ENCODE measurements around the gene HIVEP2. TPM values are rescaled to one million over a fixed set of nuclear protein-coding genes. Genes with fewer than 3 reads are reported as not detected.
A peak's percentile ranks its signal among the peaks of the same experiment; 100 is the strongest.

HIVEP2 gene
- total and polyA plus RNA-seq, 2 donors (not counting 1 experiment from before 2014, with no cell fraction given), result 5.8 to 31.9 TPM

DNA sequence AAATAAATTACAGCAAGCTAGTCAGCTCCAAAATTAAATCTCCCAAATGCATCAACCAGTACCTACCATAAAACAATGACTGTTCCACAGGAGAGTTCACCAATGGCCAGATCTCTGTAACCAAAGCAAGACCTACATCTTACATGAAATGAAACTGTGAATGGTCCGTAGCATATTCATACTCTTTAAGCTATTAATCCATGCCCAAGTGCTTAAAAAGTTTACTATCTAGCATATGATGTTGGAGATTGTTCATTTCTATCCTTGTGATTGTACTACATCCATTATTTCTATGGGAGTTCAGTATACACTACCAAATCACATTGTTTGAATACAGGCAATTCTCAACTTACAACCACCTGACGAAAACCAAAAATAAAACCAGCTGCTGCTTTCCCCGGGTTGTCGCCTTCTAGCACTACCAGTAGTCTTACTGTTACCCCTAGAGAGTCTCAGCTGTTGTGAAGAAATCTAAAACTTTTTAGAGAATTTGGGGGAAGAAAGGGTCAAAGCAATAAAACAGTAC is 38.0 kb downstream of the HIVEP2 start:
- no peaks in the 10 kb centered on the region for H3K36me3 ChIP-seq (replicated peaks in 1 of 2; ENCODE audit: control extremely low read depth in 1 of 2, control insufficient read depth in 1 of 2, extremely low read depth in 1 of 2, insufficient read depth in 2 of 2, low read length in 1 of 2)
- H3K4me1 Mint-ChIP-seq, result peaks cover 44% of the 10 kb centered on the region
- no peaks in the 10 kb centered on the region for H3K27me3 Mint-ChIP-seq
- no peaks in the 10 kb centered on the region for H3K9me3 Mint-ChIP-seq (ENCODE audit: insufficient read depth)
- no CpG with 5 or more reads among the region's 4 CpGs for WGBS (ENCODE audit: insufficient coverage)
- H2AFZ ChIP-seq (ENCODE audit: insufficient read depth, low read depth, low read length, poor library complexity, severe bottlenecking), result peak overlapping the region; percentile 57
- H3K4me1 ChIP-seq (ENCODE audit: control insufficient read depth in 2 of 2, insufficient read depth in 2 of 2, low read length in 2 of 2), result peaks cover 18 to 20% of the 10 kb centered on the region in 2 donors
- H3K27ac Mint-ChIP-seq, result peak overlapping the region; percentile 32
- ChIA-PET CTCF (interaction anchor here (1.2 to 1.7 kb wide), 2 partner anchors 36 to 157 kb away, joined by 3 read pairs; no protein-coding TSS in a partner anchor), POLR2A (interaction anchor here (0.9 kb wide), 1 partner anchor 40 kb away, joined by 3 read pairs; no protein-coding TSS in a partner anchor)
- H3K4me3 ChIP-seq (ENCODE audit: control extremely low read depth in 1 of 5, extremely low read depth in 1 of 5, insufficient read depth in 1 of 5, low read depth in 2 of 5, low read length in 4 of 5), result peak overlapping the region in 4 of 5 experiments; percentile 2 to 57 (median 21)
- H3K79me2 ChIP-seq (ENCODE audit: control insufficient read depth, insufficient read depth, low read length), result peaks cover 95% of the 10 kb centered on the region
- no peak for ATAC-seq (ENCODE audit: low read depth)
- H3K9me3 ChIP-seq (ENCODE audit: control extremely low read depth in 1 of 3, control insufficient read depth in 2 of 3, insufficient read depth in 1 of 3, low read length in 2 of 3), result no peaks in the 10 kb centered on the region
- H3K27ac ChIP-seq (ENCODE audit: low read length in 2 of 2), result peak overlapping the region; percentile 36 to 49
- peak overlapping the region; percentile 85 for H3K4me3 Mint-ChIP-seq
- H4K20me1 ChIP-seq (ENCODE audit: control insufficient read depth, insufficient read depth, low read length, poor library complexity, severe bottlenecking), result no peaks in the 10 kb centered on the region
- peak overlapping the region; percentile 49 for H3K4me2 ChIP-seq (replicated peaks; ENCODE audit: low read depth, low read length, poor library complexity, severe bottlenecking)
- peak overlapping the region; percentile 39 for H3K9ac ChIP-seq (ENCODE audit: low read length)
- DNase-seq, result peak; percentile 52
- TF ChIP-seq EZH2 (IDR thresholded peaks at IDR 0.05; ENCODE audit: borderline replicate concordance, insufficient read depth, low read depth, low read length, poor library complexity, severe bottlenecking), result no peak
- TF ChIP-seq, protein P1, sequence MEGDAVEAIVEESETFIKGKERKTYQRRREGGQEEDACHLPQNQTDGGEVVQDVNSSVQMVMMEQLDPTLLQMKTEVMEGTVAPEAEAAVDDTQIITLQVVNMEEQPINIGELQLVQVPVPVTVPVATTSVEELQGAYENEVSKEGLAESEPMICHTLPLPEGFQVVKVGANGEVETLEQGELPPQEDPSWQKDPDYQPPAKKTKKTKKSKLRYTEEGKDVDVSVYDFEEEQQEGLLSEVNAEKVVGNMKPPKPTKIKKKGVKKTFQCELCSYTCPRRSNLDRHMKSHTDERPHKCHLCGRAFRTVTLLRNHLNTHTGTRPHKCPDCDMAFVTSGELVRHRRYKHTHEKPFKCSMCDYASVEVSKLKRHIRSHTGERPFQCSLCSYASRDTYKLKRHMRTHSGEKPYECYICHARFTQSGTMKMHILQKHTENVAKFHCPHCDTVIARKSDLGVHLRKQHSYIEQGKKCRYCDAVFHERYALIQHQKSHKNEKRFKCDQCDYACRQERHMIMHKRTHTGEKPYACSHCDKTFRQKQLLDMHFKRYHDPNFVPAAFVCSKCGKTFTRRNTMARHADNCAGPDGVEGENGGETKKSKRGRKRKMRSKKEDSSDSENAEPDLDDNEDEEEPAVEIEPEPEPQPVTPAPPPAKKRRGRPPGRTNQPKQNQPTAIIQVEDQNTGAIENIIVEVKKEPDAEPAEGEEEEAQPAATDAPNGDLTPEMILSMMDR (IDR thresholded peaks at IDR 0.05), result no peak
- intact Hi-C loops (cut with micrococcal nuclease), result loop anchor here (5.0 kb wide), 1 partner anchor 160 kb away; no protein-coding TSS in a partner anchor
- H3K27me3 ChIP-seq (replicated peaks in 1 of 4; ENCODE audit: control extremely low read depth in 1 of 4, control insufficient read depth in 3 of 4, insufficient read depth in 4 of 4, low read length in 3 of 4), result no peaks in the 10 kb centered on the region

GRCh38 chr6:142903812-142904211 is 41.2 kb downstream of the HIVEP2 start:
- Mint-ChIP-seq H3K4me1 (peaks cover 50% of the 10 kb centered on the region), H3K9me3 (ENCODE audit: insufficient read depth) (no peaks in the 10 kb centered on the region), H3K4me3 (no peak overlapping the region), H3K27me3 (no peaks in the 10 kb centered on the region), H3K27ac (no peak overlapping the region)
- H3K36me3 ChIP-seq (replicated peaks in 1 of 2; ENCODE audit: control extremely low read depth in 1 of 2, control insufficient read depth in 1 of 2, extremely low read depth in 1 of 2, insufficient read depth in 2 of 2, low read length in 1 of 2), result no peaks in the 10 kb centered on the region
- peaks cover 19 to 20% of the 10 kb centered on the region in 2 donors for H3K4me1 ChIP-seq (ENCODE audit: control insufficient read depth in 2 of 2, insufficient read depth in 2 of 2, low read length in 2 of 2)
- no peak overlapping the region for H3K27ac ChIP-seq (ENCODE audit: low read length in 2 of 2)
- intact Hi-C loops (cut with micrococcal nuclease), result no loop called here
- no peak overlapping the region for H3K4me2 ChIP-seq (replicated peaks; ENCODE audit: low read depth, low read length, poor library complexity, severe bottlenecking)
- H3K4me3 ChIP-seq (ENCODE audit: control extremely low read depth in 1 of 5, extremely low read depth in 1 of 5, insufficient read depth in 1 of 5, low read depth in 2 of 5, low read length in 4 of 5), result no peak overlapping the region
- H3K9ac ChIP-seq (ENCODE audit: low read length), result no peak overlapping the region
- POLR2A ChIA-PET, result no interaction called here
- H3K9me3 ChIP-seq (ENCODE audit: control extremely low read depth in 1 of 3, control insufficient read depth in 2 of 3, insufficient read depth in 1 of 3, low read length in 2 of 3), result no peaks in the 10 kb centered on the region
- no CpG with 5 or more reads among the region's 1 CpG for WGBS (ENCODE audit: insufficient coverage)
- no peaks in the 10 kb centered on the region for H4K20me1 ChIP-seq (ENCODE audit: control insufficient read depth, insufficient read depth, low read length, poor library complexity, severe bottlenecking)
- no peaks in the 10 kb centered on the region for H3K27me3 ChIP-seq (replicated peaks in 1 of 4; ENCODE audit: control extremely low read depth in 1 of 4, control insufficient read depth in 3 of 4, insufficient read depth in 4 of 4, low read length in 3 of 4)
- TF ChIP-seq EZH2 (IDR thresholded peaks at IDR 0.05; ENCODE audit: borderline replicate concordance, insufficient read depth, low read depth, low read length, poor library complexity, severe bottlenecking), result no peak
- TF ChIP-seq, protein P1 (IDR thresholded peaks at IDR 0.05), result no peak
- peaks cover 97% of the 10 kb centered on the region for H3K79me2 ChIP-seq (ENCODE audit: control insufficient read depth, insufficient read depth, low read length)
- DNase-seq (no peak), ATAC-seq (ENCODE audit: low read depth) (no peak)
- no peak overlapping the region for H2AFZ ChIP-seq (ENCODE audit: insufficient read depth, low read depth, low read length, poor library complexity, severe bottlenecking)
- CTCF ChIA-PET, result no interaction called here
